Osteocyte (in vitro differentiated cells): ENCODE data around the gene ARHGEF25. TPM values are rescaled to one million over a fixed set of nuclear protein-coding genes. Genes with fewer than 3 reads are reported as not detected.
"Not testable (repeated sequence)": the region's sequence is repeated elsewhere in the genome, so short reads cannot be mapped to it uniquely, and the experiment has no call there.

ENCODE experiments used
- DNase-seq: peaks from one replicate; pipeline ENCODE4 v3.0.0; 2021; ENCODE audit warnings: mixed read lengths; ENCODE audit not compliant: unreplicated experiment; ENCODE audit errors: extremely low spot score
- H3K27ac Mint-ChIP-seq: one replicate; pipeline ENCODE4 v1.8.0; 2021; ENCODE audit warnings: mild to moderate bottlenecking, mixed read lengths; ENCODE audit not compliant: unreplicated experiment
- H3K27me3 Mint-ChIP-seq: one replicate; pipeline ENCODE4 v1.8.0; 2021; ENCODE audit warnings: mixed read lengths; ENCODE audit not compliant: unreplicated experiment
- H3K36me3 Mint-ChIP-seq: one replicate; pipeline ENCODE4 v1.8.0; 2021; ENCODE audit warnings: mixed read lengths; ENCODE audit not compliant: unreplicated experiment
- H3K4me1 Mint-ChIP-seq: one replicate; pipeline ENCODE4 v1.8.0; 2021; ENCODE audit warnings: mixed read lengths; ENCODE audit not compliant: unreplicated experiment
- H3K4me3 Mint-ChIP-seq: one replicate; pipeline ENCODE4 v1.8.0; 2021; ENCODE audit warnings: mild to moderate bottlenecking, moderate library complexity, mixed read lengths; ENCODE audit not compliant: unreplicated experiment
- H3K9me3 Mint-ChIP-seq: one replicate; pipeline ENCODE4 v1.8.0; 2021; ENCODE audit warnings: mixed read lengths; ENCODE audit not compliant: unreplicated experiment
- total RNA-seq: library from RNA; stranded (reverse); gene quantifications from 2 replicates; pipeline ENCODE4 v1.2.1, GENCODE V29; 2021
- TF ChIP-seq, protein P1 (sequence below): fragments of 200-600 bp; sonication (generic); IDR thresholded peaks from 2 replicates; pipeline ENCODE4 v1.5.0; 2021; ENCODE audit warnings: antibody characterized with exemption, mild to moderate bottlenecking, moderate library complexity

The ARHGEF25 gene
- total RNA-seq, 1 donor from 2014 or later, result 27.6 TPM

DNA sequence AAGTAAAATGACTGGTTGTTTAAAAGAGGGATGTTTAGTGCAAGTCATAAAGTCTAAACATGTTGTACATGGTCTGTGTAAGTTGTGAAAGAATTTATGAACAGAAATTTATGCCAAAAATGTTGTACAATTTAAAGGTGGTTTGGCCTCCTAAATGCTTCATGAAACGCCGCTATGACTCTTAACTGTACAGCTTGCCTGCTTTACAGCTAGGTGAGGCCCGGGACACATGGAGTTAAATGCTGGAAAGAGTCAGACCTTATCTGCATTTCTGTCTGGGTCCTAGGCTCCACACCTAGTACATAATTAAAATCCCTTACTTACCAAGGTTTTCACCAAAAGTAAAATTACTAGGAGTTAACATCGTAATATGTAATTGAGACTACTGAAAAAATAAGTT, 50.1 kb downstream of the ARHGEF25 start:
- Mint-ChIP-seq H3K27ac (no peak overlapping the region), H3K4me3 (no peak overlapping the region), H3K27me3 (peaks cover 34% of the 10 kb centered on the region), H3K36me3 (no peaks in the 10 kb centered on the region), H3K4me1 (no peaks in the 10 kb centered on the region), H3K9me3 (peaks cover 3% of the 10 kb centered on the region)
- DNase-seq, result no peak
- TF ChIP-seq, protein P1, sequence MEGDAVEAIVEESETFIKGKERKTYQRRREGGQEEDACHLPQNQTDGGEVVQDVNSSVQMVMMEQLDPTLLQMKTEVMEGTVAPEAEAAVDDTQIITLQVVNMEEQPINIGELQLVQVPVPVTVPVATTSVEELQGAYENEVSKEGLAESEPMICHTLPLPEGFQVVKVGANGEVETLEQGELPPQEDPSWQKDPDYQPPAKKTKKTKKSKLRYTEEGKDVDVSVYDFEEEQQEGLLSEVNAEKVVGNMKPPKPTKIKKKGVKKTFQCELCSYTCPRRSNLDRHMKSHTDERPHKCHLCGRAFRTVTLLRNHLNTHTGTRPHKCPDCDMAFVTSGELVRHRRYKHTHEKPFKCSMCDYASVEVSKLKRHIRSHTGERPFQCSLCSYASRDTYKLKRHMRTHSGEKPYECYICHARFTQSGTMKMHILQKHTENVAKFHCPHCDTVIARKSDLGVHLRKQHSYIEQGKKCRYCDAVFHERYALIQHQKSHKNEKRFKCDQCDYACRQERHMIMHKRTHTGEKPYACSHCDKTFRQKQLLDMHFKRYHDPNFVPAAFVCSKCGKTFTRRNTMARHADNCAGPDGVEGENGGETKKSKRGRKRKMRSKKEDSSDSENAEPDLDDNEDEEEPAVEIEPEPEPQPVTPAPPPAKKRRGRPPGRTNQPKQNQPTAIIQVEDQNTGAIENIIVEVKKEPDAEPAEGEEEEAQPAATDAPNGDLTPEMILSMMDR, result no peak

DNA sequence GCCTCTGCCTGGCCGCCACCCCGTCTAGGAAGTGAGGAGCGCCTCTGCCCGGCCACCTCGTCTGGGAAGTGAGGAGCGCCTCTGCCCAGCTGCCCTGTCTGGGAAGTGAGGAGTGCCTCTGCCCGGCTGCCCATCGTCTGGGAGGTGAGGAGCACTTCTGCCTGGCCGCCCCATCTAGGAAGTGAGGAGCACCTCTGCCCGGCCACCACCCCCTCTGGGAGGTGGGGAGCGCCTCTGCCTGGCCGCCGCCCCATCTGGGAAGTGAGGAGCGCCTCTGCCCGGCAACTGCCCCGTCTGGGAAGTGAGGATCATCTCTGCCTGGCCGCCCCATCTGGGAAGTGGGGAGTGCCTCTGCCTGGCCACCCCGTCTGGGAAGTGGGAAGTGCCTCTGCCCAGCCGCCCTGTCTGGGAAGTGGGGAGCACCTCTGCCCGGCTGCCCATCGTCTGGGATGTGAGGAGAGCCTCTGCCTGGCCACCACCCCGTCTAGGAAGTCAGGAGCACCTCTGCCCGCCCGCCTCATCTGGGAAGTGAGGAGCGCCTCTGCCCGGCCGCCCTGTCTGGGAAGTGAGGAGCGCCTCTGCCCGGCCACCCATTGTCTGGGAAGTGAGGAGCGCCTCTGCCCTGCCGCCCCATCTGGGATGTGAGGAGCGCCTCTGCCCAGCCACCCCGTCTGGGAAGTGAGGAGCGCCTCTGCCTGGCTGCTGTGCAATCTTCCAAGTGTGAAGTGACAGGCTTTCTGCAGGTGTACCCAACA, 54.0 kb downstream of the ARHGEF25 start:
- H3K9me3 Mint-ChIP-seq, H3K4me3 Mint-ChIP-seq, H3K36me3 Mint-ChIP-seq, DNase-seq, H3K27ac Mint-ChIP-seq, H3K4me1 Mint-ChIP-seq: not testable (repeated sequence)
- H3K27me3 Mint-ChIP-seq, result peaks cover 17% of the 10 kb centered on the region

Other genes starting within 250 kb of the ARHGEF25 start
- gene R3HDM2, start 180.4 kb upstream of the ARHGEF25 start, total RNA-seq, result 62.2 and 65.0 TPM in 2 replicates
- gene INHBC, start 176.7 kb upstream of the ARHGEF25 start, total RNA-seq, result not detected in 2 replicates
- 1.0 and 1.3 TPM in 2 replicates for gene INHBE, start 156.1 kb upstream of the ARHGEF25 start, total RNA-seq
- 3.5 and 7.7 TPM in 2 replicates for gene GLI1, start 151.7 kb upstream of the ARHGEF25 start, total RNA-seq
- 1.5 and 2.1 TPM in 2 replicates for gene ARHGAP9, start 131.6 kb upstream of the ARHGEF25 start, total RNA-seq
- 364 and 401 TPM in 2 replicates for gene MARS1, start 123.4 kb upstream of the ARHGEF25 start, total RNA-seq
- 89.9 and 95.7 TPM in 2 replicates for gene DDIT3, start 90.9 kb upstream of the ARHGEF25 start, total RNA-seq
- gene MBD6, start 88.6 kb upstream of the ARHGEF25 start, total RNA-seq, result 104 and 105 TPM in 2 replicates
- gene DCTN2, start 64.2 kb upstream of the ARHGEF25 start, total RNA-seq, result 149 and 155 TPM in 2 replicates
- gene KIF5A, start 61.4 kb upstream of the ARHGEF25 start, total RNA-seq, result 0.43 and 0.73 TPM in 2 replicates
- gene PIP4K2C, start 20.2 kb upstream of the ARHGEF25 start, total RNA-seq, result 30.4 and 34.9 TPM in 2 replicates
- 26.5 and 29.9 TPM in 2 replicates for gene DTX3, start 6.6 kb upstream of the ARHGEF25 start, total RNA-seq
- 5.6 and 6.9 TPM in 2 replicates for gene B4GALNT1, start 21.8 kb downstream of the ARHGEF25 start, total RNA-seq
- 338 and 363 TPM in 2 replicates for gene OS9, start 82.7 kb downstream of the ARHGEF25 start, total RNA-seq
- 2.4 and 2.6 TPM in 2 replicates for gene AGAP2, start 127.3 kb downstream of the ARHGEF25 start, total RNA-seq
- gene TSPAN31, start 133.6 kb downstream of the ARHGEF25 start, total RNA-seq, result 36.2 and 37.4 TPM in 2 replicates
- 137 and 142 TPM in 2 replicates for gene CDK4, start 140.9 kb downstream of the ARHGEF25 start, total RNA-seq
- 19.2 and 21.1 TPM in 2 replicates for gene MARCHF9, start 143.7 kb downstream of the ARHGEF25 start, total RNA-seq
- 1.7 and 2.3 TPM in 2 replicates for gene CYP27B1, start 155.6 kb downstream of the ARHGEF25 start, total RNA-seq
- 22.3 and 23.9 TPM in 2 replicates for gene METTL1, start 160.7 kb downstream of the ARHGEF25 start, total RNA-seq
- 9.8 and 11.8 TPM in 2 replicates for gene EEF1AKMT3, start 161.2 kb downstream of the ARHGEF25 start, total RNA-seq
- gene TSFM, start 171.4 kb downstream of the ARHGEF25 start, total RNA-seq, result 23.6 and 28.5 TPM in 2 replicates
- gene AVIL, start 207.3 kb downstream of the ARHGEF25 start, total RNA-seq, result 4.7 and 6.0 TPM in 2 replicates
- 171 and 179 TPM in 2 replicates for gene CTDSP2, start 235.3 kb downstream of the ARHGEF25 start, total RNA-seq